Activated CD4-positive, CD25-positive, alpha-beta regulatory T cell treated with anti-CD3 and anti-CD28 coated beads, Interleukin-2, amount 50 U/mL, for 16 hours (primary cell): ENCODE results near the gene PATE3.

Source experiments
- DNase-seq: peaks from one replicate; pipeline ENCODE4 v3.0.0-alpha.2; 2020; ENCODE audit warnings: low read depth, low spot score

PATE3 gene, protein sequence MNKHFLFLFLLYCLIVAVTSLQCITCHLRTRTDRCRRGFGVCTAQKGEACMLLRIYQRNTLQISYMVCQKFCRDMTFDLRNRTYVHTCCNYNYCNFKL

GRCh38 chr11:125787827-125788226 lies at the start of gene PATE3:
PATE3 (plus strand) TSS chr11:125788127; CDS start chr11:125788152, 25 bp downstream.
- DNase-seq: no peak

- DNase-seq: no peak
These were observed 47.3 kb upstream of the PATE3 start for GRCh38 chr11:125740617-125741016.

DNA sequence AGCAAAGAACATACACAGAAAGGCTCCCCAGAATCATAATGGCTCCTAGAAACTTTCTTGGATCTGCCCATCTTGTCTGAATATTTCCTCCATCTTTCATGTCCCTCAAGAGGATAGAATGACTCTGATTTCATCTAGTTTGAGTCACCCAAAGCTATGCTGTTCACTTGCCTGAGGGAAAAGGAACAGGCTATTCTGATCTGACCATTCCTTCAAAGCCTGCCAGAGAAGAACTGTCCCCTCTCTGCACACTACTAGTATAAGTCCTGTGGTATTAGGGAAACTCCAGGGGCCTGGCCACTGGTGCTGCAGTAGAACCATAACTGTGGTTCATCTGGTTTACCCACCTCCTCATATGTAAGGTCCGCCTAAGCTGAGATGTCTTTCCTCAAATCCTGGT lies 44.2 kb upstream of the PATE3 start:
- no peak for DNase-seq

- no peak for DNase-seq
These were observed 41.9 kb upstream of the PATE3 start, which contains the start of gene PATE1 for GRCh38 chr11:125745979-125746378. PATE1 (plus strand) TSS chr11:125746279; CDS start chr11:125746305, 26 bp downstream.

DNA sequence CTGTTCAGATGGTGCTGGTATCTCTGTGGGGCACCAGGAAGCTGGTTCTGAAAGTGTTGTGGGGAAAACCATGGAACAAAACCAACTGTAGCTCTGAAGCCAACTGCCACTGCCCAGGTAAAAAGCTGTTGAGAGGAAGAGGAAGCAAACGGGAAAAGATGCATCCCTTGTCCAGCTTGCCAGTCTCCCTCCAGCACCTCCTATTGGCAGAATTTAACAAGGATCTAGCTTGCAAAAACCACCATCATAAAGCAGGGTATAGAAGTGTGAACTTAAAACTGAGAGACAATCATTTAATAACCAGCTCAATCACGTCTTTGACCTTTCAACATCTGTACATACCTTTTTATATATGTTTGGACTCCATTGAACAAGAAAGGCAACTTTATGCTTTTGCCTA lies 37.3 kb upstream of the PATE3 start:
- no peak for DNase-seq

GRCh38 chr11:125756050-125756449 lies 31.9 kb upstream of the PATE3 start:
- no peak for DNase-seq

DNA sequence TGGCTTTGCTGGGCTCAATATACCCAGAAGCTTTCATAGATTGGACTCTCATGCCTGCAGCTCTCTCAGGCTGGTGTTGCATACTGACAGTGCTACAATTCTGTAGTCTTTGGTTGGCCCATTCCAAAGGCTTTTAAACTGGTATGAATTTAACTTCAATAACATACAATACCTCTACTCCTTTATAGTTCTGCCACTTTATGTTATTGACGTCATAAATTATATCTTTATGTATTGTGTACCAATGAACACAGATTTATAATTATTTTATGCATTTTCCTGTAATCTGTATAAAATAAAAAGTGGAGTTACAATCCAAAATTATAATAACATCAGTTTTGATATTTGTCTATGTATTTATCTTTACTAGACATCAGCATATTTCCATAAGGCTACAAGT lies 25.5 kb upstream of the PATE3 start:
- DNase-seq: no peak

GRCh38 chr11:125763483-125763882 lies 24.4 kb upstream of the PATE3 start:
- DNase-seq: no peak

DNA sequence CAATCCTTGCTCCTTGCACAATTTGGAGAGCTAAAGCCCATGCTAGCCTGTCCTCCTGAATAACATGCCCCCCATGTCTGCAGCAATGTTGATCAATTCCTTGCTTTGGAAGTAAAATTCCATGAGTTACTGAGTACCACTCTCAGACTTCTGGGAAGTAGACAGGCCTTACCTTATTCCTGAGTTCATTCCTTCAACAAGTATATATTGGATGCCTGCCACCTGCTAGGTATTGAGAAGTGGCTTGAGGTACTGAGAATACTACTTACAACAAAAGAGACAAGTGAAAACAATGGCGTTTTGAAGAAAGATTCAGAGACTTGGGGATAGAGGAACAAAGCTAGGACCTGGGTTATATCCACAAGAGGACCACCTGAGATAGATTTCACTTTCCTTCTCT lies 21.7 kb upstream of the PATE3 start:
- no peak for DNase-seq

DNA sequence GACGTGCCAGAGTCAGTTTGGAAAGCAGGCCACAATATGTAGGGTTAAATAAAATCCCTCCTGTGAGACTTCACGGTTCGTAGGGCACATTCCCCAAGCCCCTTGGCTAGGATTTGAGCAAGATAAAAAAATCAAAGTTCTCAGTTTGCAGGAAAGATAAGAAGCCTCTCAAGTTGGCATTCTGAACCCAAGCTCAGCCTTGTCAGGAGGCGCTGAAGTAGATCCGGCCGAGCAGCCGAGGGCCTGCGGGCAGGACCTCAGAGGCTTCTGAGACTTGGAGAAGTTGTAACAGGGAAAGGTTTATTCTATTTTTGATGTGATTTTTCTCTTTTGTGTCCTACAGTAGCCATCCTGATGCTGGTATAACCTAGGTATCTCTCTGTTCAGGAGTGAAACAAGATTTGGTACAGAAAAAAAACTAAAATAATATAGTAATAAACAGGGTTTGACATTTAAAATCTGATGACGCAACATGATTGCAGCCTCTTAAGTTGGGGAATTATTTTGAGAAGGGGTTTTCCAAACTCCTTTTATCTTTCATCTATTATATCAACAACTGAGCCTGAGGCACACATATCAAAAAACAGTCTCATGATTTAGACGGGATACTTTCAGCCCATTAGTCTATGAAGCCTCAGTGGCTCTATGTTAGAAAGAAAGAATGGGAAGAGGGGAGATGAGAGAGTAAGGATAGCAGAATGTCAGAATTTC lies 19.4 kb upstream of the PATE3 start:
- no peak for DNase-seq

DNA sequence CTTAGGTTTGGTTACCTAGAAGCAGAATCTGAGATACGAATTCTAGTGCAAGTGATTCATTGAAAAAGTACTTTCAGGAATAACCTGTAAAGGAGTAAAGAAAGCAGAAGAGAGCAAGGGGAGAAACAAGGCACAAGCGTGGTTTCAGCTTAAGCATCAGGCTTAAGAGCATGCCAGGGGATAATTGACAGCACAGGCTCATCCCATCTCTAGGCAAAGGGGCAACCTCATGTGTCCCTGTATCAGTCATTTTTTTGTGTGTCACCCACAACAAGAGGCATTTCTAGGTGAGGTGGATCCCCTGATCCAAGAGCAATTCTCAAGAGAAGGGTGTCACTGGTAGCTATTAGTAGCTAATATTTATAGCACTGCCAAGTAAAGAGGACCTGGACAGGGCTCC lies 17.3 kb upstream of the PATE3 start:
- no peak for DNase-seq

DNA sequence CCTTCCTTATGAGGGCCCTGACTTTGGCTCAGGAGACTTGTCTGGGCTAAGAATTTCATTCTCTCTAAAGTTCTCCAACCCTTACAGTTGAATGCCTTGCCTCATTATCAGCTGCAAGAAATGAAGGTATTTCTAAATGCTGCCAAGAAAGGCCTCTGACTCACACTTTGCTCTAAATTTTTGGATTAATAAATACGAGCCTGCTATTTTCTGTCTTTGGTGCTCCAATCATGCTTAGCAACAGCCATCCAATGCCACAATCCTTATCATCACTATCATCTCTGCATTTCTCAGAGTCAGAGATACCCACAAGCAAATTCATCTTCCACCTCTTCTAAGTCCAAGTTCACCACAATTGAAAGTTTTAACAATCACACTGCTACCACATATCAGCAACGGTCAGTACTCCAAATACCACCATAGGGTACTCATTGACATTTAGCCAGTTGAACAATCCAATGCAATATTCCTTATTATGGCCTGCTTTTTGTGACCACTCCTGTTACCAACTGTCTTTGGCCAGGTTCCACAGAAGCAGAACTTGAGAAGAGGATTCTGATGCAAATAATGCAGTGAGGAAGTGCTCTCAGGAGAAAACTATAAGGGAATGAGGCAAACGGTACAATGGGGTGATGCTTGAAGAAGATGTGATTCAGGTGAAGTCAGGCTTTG lies 15.0 kb upstream of the PATE3 start:
- DNase-seq: no peak

GRCh38 chr11:125773516-125773915 lies 14.4 kb upstream of the PATE3 start:
- no peak for DNase-seq

DNA sequence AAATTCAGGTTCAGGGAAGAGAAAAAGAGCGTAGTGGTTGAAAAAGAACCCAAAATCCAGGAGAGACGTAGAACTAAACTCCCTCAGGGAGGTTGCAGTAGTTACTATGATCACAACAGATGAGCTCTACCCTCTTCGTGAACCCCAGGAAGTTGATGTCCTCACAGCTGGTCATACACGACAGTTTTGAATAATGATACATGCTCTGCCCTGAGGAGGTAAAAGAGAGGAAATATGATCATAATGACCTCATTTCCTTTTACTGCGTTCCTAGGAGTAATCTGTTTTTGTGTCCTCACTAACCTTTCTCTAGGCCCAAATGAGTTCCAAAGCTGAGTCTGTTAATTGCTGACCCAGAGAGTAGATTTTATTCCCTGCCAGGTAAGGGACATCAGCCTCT lies 10.6 kb upstream of the PATE3 start:
- DNase-seq: no peak

DNA sequence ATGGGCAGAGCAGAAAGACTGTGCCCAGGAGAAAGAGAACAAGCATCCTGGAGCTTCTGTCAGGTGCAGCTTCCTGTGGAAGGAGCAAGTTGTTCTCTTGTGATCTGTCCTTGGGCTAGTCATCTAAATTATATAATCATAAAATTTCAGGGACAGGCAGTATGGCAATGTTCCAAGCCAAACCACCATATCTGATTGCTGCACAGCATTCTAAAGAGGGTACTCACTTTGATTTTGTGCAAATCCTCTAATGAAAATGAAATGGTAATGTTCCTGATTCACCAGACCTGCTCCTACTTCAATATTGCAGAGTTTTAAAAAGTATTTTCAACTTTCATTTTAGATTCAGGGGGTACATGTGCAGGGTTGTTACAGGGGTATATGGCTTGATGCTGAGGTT lies 9.2 kb upstream of the PATE3 start, which contains the start of gene PATE2:
PATE2 (minus strand) TSS at position 101 of the 400 bp plus-strand sequence; CDS start at position 46, 55 bp downstream.
- DNase-seq: no peak

DNA sequence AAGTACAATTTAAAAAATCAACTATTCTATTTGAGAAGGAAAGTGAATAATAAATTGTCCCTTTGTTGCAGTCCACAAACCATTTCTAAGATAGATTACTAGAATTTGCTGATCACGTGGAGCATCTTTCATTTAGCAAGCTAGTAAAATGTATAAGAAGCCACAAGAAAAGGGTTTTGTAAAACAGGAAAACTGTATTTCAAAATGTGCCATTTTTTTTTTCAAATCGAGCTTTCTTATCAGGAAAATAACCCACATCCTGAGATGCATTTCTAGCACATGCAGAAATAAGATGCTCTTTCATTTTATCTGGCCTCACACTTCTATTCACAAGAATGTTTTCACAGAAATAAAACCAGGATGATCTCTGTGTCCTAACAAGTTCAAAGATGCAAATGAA lies 3.2 kb upstream of the PATE3 start:
- DNase-seq: no peak

- no peak for DNase-seq
These were observed 2.9 kb downstream of the PATE3 start for GRCh38 chr11:125790825-125791224.

- no peak for DNase-seq
These were observed 9.7 kb downstream of the PATE3 start for GRCh38 chr11:125797641-125798040.

- no peak for DNase-seq
These were observed 11.9 kb downstream of the PATE3 start for GRCh38 chr11:125799808-125800207.

GRCh38 chr11:125802387-125802786 lies 14.5 kb downstream of the PATE3 start:
- no peak for DNase-seq

- no peak for DNase-seq
These were observed 20.0 kb downstream of the PATE3 start for GRCh38 chr11:125807909-125808308.

DNA sequence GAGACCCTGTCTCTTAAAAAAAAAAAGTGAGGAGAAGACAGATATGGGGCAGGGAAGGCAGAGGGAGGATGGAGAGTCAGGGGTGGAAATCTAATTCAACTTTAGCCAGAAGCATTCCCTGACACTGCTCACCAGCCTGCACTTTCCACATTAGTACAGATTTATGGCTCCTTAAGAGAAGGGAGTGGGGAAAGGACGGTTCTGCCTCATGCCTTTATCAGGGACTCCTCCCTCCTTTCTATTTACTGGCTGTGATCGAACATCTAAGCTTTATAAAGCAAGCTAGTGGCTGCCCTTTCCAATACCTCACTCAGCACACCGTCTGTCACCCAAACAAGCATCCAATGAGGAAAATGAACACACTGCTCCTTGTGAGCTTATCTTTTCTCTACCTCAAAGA lies 45.1 kb downstream of the PATE3 start, which contains the start of gene PATE4:
PATE4 (plus strand) TSS at position 301 of the 400 bp plus-strand sequence; CDS start at position 345, 44 bp downstream.
- no peak for DNase-seq

- no peak for DNase-seq
These were observed 47.8 kb downstream of the PATE3 start for GRCh38 chr11:125835748-125836147.
